Spleen (tissue), 10 donors: ENCODE results near the gene CD40. TPM values are rescaled to one million over a fixed set of nuclear protein-coding genes. Genes with fewer than 3 reads are reported as not detected.

Experiments
- polyA plus RNA-seq, 3 donors: library from polyadenylated mRNA; stranded (reverse); fragments of 200-250 nt; gene quantifications; one replicate each; pipeline ENCODE4 v1.2.1, GENCODE V29; 2013
- total RNA-seq, 7 donors: library from RNA; depleted of rRNA in 3 of 7; stranded (reverse); fragments of >200 nt in 3 of 7; fragmentation: NEBNext Ultra II Directional in 4 of 7; extraction: Animal tissue kit (Norgen Biotek cat#: 25700) in 4 of 7; gene quantifications; one replicate each; pipeline versions ENCODE4 v1.1.0 to v1.2.1, GENCODE V29; 2016 to 2021
- donor health status: healthy with polysubstance abuse.
- donor health status: DM: no; HTN: no; CAD: no; lungs with moderate emphysema.
- donor health status: DM: no; HTN: no; CAD: no.
- donor health status: Bipolar disorder and iron deficiency.
- donor health status: healthy.
- donor health status: DM: no; HTN: no; CAD: no.
- donor health status: DM: yes; HTN: yes; CAD: no.

Gene CD40
- total and polyA plus RNA-seq, 10 donors, result 30.7 to 108 (median 52.9) TPM

Other genes with a start within 250 kb of the CD40 start
- gene ZSWIM1, start 237.1 kb upstream of the CD40 start, total RNA-seq, result 10 to 100 TPM in 6 of 7 donors, 1 to 10 TPM in 1; 8.5 to 16.1 (median 11.1) TPM
- 1 to 10 TPM; 3.7 to 5.5 (median 3.9) TPM for gene ZSWIM1, start 237.1 kb upstream of the CD40 start, polyA plus RNA-seq
- 10 to 100 TPM in 1 of 7 donors, 1 to 10 TPM in 6; 1.5 to 11.5 (median 4.0) TPM for gene SPATA25, start 230.7 kb upstream of the CD40 start, total RNA-seq
- 1 to 10 TPM in 1 of 3 donors, under 1 TPM in 2; 0.41 to 3.1 (median 0.46) TPM for gene SPATA25, start 230.7 kb upstream of the CD40 start, polyA plus RNA-seq
- 10 to 100 TPM in 2 of 7 donors, 1 to 10 TPM in 5; 3.3 to 19.4 (median 6.4) TPM for gene NEURL2, start 227.1 kb upstream of the CD40 start, total RNA-seq
- gene NEURL2, start 227.1 kb upstream of the CD40 start, polyA plus RNA-seq, result 1 to 10 TPM; 2.7 to 4.4 (median 3.5) TPM
- 100 to 1,000 TPM; 162 to 203 (median 183) TPM for gene CTSA, start 227.0 kb upstream of the CD40 start, total RNA-seq
- gene CTSA, start 227.0 kb upstream of the CD40 start, polyA plus RNA-seq, result 100 to 1,000 TPM in 1 of 3 donors, 10 to 100 TPM in 2; 56.6 to 105 (median 65.8) TPM
- gene PLTP, start 206.2 kb upstream of the CD40 start, total RNA-seq, result 100 to 1,000 TPM in 2 of 7 donors, 10 to 100 TPM in 5; 19.2 to 430 (median 46.7) TPM
- 10 to 100 TPM in 2 of 3 donors, 1 to 10 TPM in 1; 7.5 to 58.2 (median 16.7) TPM for gene PLTP, start 206.2 kb upstream of the CD40 start, polyA plus RNA-seq
- 10 to 100 TPM; 41.2 to 61.9 (median 52.4) TPM for gene PCIF1, start 183.6 kb upstream of the CD40 start, total RNA-seq
- 10 to 100 TPM; 25.1 to 33.8 (median 31.0) TPM for gene PCIF1, start 183.6 kb upstream of the CD40 start, polyA plus RNA-seq
- gene ZNF335, start 146.1 kb upstream of the CD40 start, total RNA-seq, result 10 to 100 TPM; 25.9 to 46.3 (median 33.8) TPM
- 10 to 100 TPM in 2 of 3 donors, 1 to 10 TPM in 1; 8.2 to 17.9 (median 17.8) TPM for gene ZNF335, start 146.1 kb upstream of the CD40 start, polyA plus RNA-seq
- 100 to 1,000 TPM in 5 of 7 donors, 10 to 100 TPM in 2; 75.2 to 295 (median 168) TPM for gene MMP9, start 109.4 kb upstream of the CD40 start, total RNA-seq
- 10 to 100 TPM; 33.3 to 49.7 (median 37.1) TPM for gene MMP9, start 109.4 kb upstream of the CD40 start, polyA plus RNA-seq
- gene SLC12A5, start 89.1 kb upstream of the CD40 start, total RNA-seq, result 1 to 10 TPM in 5 of 7 donors, under 1 TPM in 2; 0.20 to 4.0 (median 2.5) TPM
- gene SLC12A5, start 89.1 kb upstream of the CD40 start, polyA plus RNA-seq, result 1 to 10 TPM; 1.8 to 8.7 (median 4.1) TPM
- gene NCOA5, start 28.4 kb upstream of the CD40 start, total RNA-seq, result 10 to 100 TPM; 27.3 to 33.2 (median 29.2) TPM
- gene NCOA5, start 28.4 kb upstream of the CD40 start, polyA plus RNA-seq, result 10 to 100 TPM; 14.3 to 22.3 (median 16.6) TPM
- not detected for gene CDH22, start 190.2 kb downstream of the CD40 start, total RNA-seq
- gene CDH22, start 190.2 kb downstream of the CD40 start, polyA plus RNA-seq, result not detected